BLaER1 treated with 17β-estradiol and CSF1 and Interleukin-3, amounts not matched to agents 10 nM and 100 nM (cell line): Measurements from ENCODE around the gene AATK.
"Not testable (repeated sequence)": the region's sequence is repeated elsewhere in the genome, so short reads cannot be mapped to it uniquely, and the experiment has no call there.

Experiments
- H3K27ac ChIP-seq, 11 experiments: shearing (Covaris generic); formaldehyde crosslinking; 2 replicates each; pipeline ENCODE4 v1.8.1; 2022
- H3K27me3 ChIP-seq, 11 experiments: shearing (Covaris generic); formaldehyde crosslinking; 2 replicates each; pipeline ENCODE4 v1.8.1; 2022
- H3K36me3 ChIP-seq, 11 experiments: shearing (Covaris generic); formaldehyde crosslinking; 2 replicates each; pipeline ENCODE4 v1.8.1; 2022
- H3K4me1 ChIP-seq, 10 experiments: shearing (Covaris generic); formaldehyde crosslinking; 2 replicates each; pipeline ENCODE4 v1.8.1; 2022
- H3K4me2 ChIP-seq, 11 experiments: shearing (Covaris generic); formaldehyde crosslinking; 2 replicates each; pipeline ENCODE4 v1.8.1; 2022
- H3K4me3 ChIP-seq, 10 experiments: shearing (Covaris generic); formaldehyde crosslinking; 2 replicates each; pipeline ENCODE4 v1.8.1; 2022
- H3K9ac ChIP-seq, 11 experiments: shearing (Covaris generic); formaldehyde crosslinking; 2 replicates each; pipeline ENCODE4 v1.8.1; 2022
- H3K9me3 ChIP-seq, 11 experiments: shearing (Covaris generic); formaldehyde crosslinking; replicated peaks in 1 of 11; 2 replicates each; pipeline ENCODE4 v1.8.1; 2022
- H4K20me1 ChIP-seq, 11 experiments: shearing (Covaris generic); formaldehyde crosslinking; 2 replicates each; pipeline ENCODE4 v1.8.1; 2022
- Cebpa-rat ChIP-seq, 11 experiments: shearing (Covaris generic); IDR thresholded peaks; 2 replicates each; pipeline ENCODE4 v1.8.1; 2022

The AATK gene

GRCh38 chr17:81083125-81083765 is 82.8 kb downstream of the AATK start:
- Histone ChIP-seq H4K20me1 (peaks cover 0 to 98% (median 92%) of the 10 kb centered on the region in 11 experiments; a peak in 20 of 22 replicates), H3K4me2 (peak overlapping the region in 10 of 11 experiments; percentile 15 to 89 (median 76); a peak in 17 of 22 replicates)

GRCh38 chr17:81082177-81083073 is 83.6 kb downstream of the AATK start:
- H3K27me3 ChIP-seq, result peaks cover 91 to 100% (median 99%) of the 10 kb centered on the region in 11 experiments
- no peak overlapping the region for H3K27ac ChIP-seq
- peak overlapping the region in 1 of 10 experiments; percentile 13; a peak in 3 of 20 replicates for H3K4me3 ChIP-seq
- no peak for TF ChIP-seq Cebpa-rat (IDR thresholded peaks at IDR 0.05)
- H4K20me1 ChIP-seq, result peaks cover 0 to 91% (median 85%) of the 10 kb centered on the region in 11 experiments; a peak in 20 of 22 replicates
- no peaks in the 10 kb centered on the region for H3K9me3 ChIP-seq
- peak overlapping the region; percentile 15 to 89 (median 75); a peak in 21 of 22 replicates for H3K4me2 ChIP-seq
- peak overlapping the region in 5 of 11 experiments; percentile 5 to 48 (median 12); a peak in 4 of 22 replicates for H3K9ac ChIP-seq
- H3K36me3 ChIP-seq, result no peaks in the 10 kb centered on the region
- peaks cover 39 to 61% (median 59%) of the 10 kb centered on the region in 10 experiments for H3K4me1 ChIP-seq

More at GRCh38 chr17:81083125-81083765, 82.8 kb downstream of the AATK start:
- no peaks in the 10 kb centered on the region for H3K9me3 ChIP-seq
- H3K27me3 ChIP-seq, result peaks cover 97 to 100% (median 100%) of the 10 kb centered on the region in 11 experiments
- H3K27ac ChIP-seq, result no peak overlapping the region
- no peak overlapping the region; a peak in 1 of 20 replicates for H3K4me3 ChIP-seq
- no peak for TF ChIP-seq Cebpa-rat (IDR thresholded peaks at IDR 0.05)
- no peaks in the 10 kb centered on the region for H3K36me3 ChIP-seq
- H3K4me1 ChIP-seq, result peaks cover 42 to 68% (median 63%) of the 10 kb centered on the region in 10 experiments
- H3K9ac ChIP-seq, result peak overlapping the region in 1 of 11 experiments; percentile 6; a peak in 1 of 22 replicates

GRCh38 chr17:81081222-81082176 is 84.5 kb downstream of the AATK start:
- H3K27ac ChIP-seq, result no peak overlapping the region
- H3K27me3 ChIP-seq, result peaks cover 91 to 100% (median 99%) of the 10 kb centered on the region in 11 experiments
- H3K36me3 ChIP-seq, result no peaks in the 10 kb centered on the region
- peak overlapping the region in 4 of 11 experiments; percentile 5 to 48 (median 28); a peak in 5 of 22 replicates for H3K9ac ChIP-seq
- H3K9me3 ChIP-seq, result no peaks in the 10 kb centered on the region
- TF ChIP-seq Cebpa-rat (IDR thresholded peaks at IDR 0.05), result no peak
- H4K20me1 ChIP-seq, result peaks cover 0 to 88% (median 78%) of the 10 kb centered on the region in 11 experiments; a peak in 20 of 22 replicates
- H3K4me3 ChIP-seq, result peak overlapping the region in 2 of 10 experiments; percentile 12 to 13; a peak in 3 of 20 replicates
- peaks cover 34 to 57% (median 54%) of the 10 kb centered on the region in 10 experiments for H3K4me1 ChIP-seq
- H3K4me2 ChIP-seq, result peak overlapping the region; percentile 25 to 89 (median 75); a peak in 21 of 22 replicates

- H3K27ac ChIP-seq, result no peak overlapping the region
- peak overlapping the region; percentile 7 to 89 (median 75); a peak in 19 of 22 replicates for H3K4me2 ChIP-seq
- no peak for TF ChIP-seq Cebpa-rat (IDR thresholded peaks at IDR 0.05)
- no peaks in the 10 kb centered on the region for H3K9me3 ChIP-seq
- peaks cover 0 to 90% (median 70%) of the 10 kb centered on the region in 11 experiments; a peak in 20 of 22 replicates for H4K20me1 ChIP-seq
- H3K36me3 ChIP-seq, result no peaks in the 10 kb centered on the region
- H3K9ac ChIP-seq, result no peak overlapping the region
- peaks cover 93 to 100% (median 99%) of the 10 kb centered on the region in 11 experiments for H3K27me3 ChIP-seq
- H3K4me1 ChIP-seq, result peaks cover 34 to 66% (median 59%) of the 10 kb centered on the region in 10 experiments
- no peak overlapping the region for H3K4me3 ChIP-seq
Observed at GRCh38 chr17:81080019-81080418, 86.0 kb downstream of the AATK start.

- H3K9ac ChIP-seq, H3K4me2 ChIP-seq, H3K36me3 ChIP-seq, H3K4me3 ChIP-seq, H3K27ac ChIP-seq, H3K9me3 ChIP-seq: not testable (repeated sequence)
- peaks cover 0 to 83% (median 59%) of the 10 kb centered on the region in 11 experiments; a peak in 20 of 22 replicates for H4K20me1 ChIP-seq
- peaks cover 93 to 100% (median 99%) of the 10 kb centered on the region in 11 experiments for H3K27me3 ChIP-seq
- H3K4me1 ChIP-seq, result peaks cover 30 to 67% (median 61%) of the 10 kb centered on the region in 10 experiments
Observed at GRCh38 chr17:81078026-81078913, 87.8 kb downstream of the AATK start.

- Histone ChIP-seq H3K4me3 (no peak overlapping the region), H4K20me1 (peaks cover 0 to 73% (median 38%) of the 10 kb centered on the region in 11 experiments; a peak in 20 of 22 replicates), H3K27ac (no peak overlapping the region)
Observed at GRCh38 chr17:81076141-81076679, 89.8 kb downstream of the AATK start.

GRCh38 chr17:81075307-81075706 is 90.7 kb downstream of the AATK start:
- H3K4me1 ChIP-seq, result peaks cover 15 to 65% (median 56%) of the 10 kb centered on the region in 10 experiments
- H3K9me3 ChIP-seq, result no peaks in the 10 kb centered on the region
- H3K36me3 ChIP-seq, result no peaks in the 10 kb centered on the region
- peak overlapping the region in 10 of 11 experiments; percentile 13 to 82 (median 72); a peak in 15 of 22 replicates for H3K4me2 ChIP-seq
- H3K9ac ChIP-seq, result no peak overlapping the region
- H4K20me1 ChIP-seq, result peaks cover 0 to 68% (median 29%) of the 10 kb centered on the region in 11 experiments; a peak in 19 of 22 replicates
- H3K4me3 ChIP-seq, result no peak overlapping the region
- no peak for TF ChIP-seq Cebpa-rat (IDR thresholded peaks at IDR 0.05)
- H3K27ac ChIP-seq, result peak overlapping the region in 3 of 11 experiments; percentile 17 to 31 (median 30); a peak in 3 of 22 replicates
- H3K27me3 ChIP-seq, result peaks cover 93 to 100% (median 99%) of the 10 kb centered on the region in 11 experiments

More at GRCh38 chr17:81076141-81076679, 89.8 kb downstream of the AATK start:
- Histone ChIP-seq H3K9me3 (no peaks in the 10 kb centered on the region), H3K36me3 (no peaks in the 10 kb centered on the region), H3K4me1 (peaks cover 22 to 67% (median 61%) of the 10 kb centered on the region in 10 experiments), H3K4me2 (no peak overlapping the region), H3K9ac (no peak overlapping the region), H3K27me3 (peaks cover 93 to 100% (median 99%) of the 10 kb centered on the region in 11 experiments)
- TF ChIP-seq Cebpa-rat (IDR thresholded peaks at IDR 0.05), result no peak
